MM.1S (cell line): Measurements from ENCODE around the gene TPTE.
"Not testable (repeated sequence)": the region's sequence is repeated elsewhere in the genome, so short reads cannot be mapped to it uniquely, and the experiment has no call there.

Source experiments
- EZH2 ChIP-seq: fragments of 300-600 bp; sonication (generic); optimal IDR thresholded peaks from 2 replicates; pipeline ENCODE3; 2017; ENCODE audit warnings: low read depth, mild to moderate bottlenecking, antibody characterized with exemption, low read length, mixed read lengths
- TF ChIP-seq, protein P1 (sequence below): fragments of 300-600 bp; sonication (generic); IDR thresholded peaks from 2 replicates; pipeline ENCODE4 v1.5.1; 2016; ENCODE audit warnings: antibody characterized with exemption, low read length, mixed read lengths

DNA sequence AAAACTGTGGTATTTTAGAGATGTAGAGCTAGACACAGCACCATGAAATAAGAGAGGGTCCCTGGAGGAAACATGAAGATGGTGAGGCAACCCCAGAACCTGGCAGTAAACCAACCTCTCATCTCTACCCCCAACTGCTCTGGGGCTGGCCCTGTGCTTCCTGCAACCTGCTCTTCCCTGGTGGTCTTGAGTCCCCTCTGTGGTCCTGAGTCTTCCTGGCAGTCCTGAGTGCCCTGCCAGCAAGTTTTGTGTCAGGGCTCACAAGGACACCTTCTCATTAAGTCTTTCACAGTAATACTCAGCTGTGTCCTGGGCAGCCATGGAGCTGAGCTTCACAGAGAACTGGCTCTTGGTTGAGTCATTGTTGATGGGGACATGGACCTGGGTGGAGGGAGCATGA is 118.4 kb downstream of the TPTE start:
- TF ChIP-seq EZH2 = not testable (repeated sequence)
- TF ChIP-seq, protein P1, sequence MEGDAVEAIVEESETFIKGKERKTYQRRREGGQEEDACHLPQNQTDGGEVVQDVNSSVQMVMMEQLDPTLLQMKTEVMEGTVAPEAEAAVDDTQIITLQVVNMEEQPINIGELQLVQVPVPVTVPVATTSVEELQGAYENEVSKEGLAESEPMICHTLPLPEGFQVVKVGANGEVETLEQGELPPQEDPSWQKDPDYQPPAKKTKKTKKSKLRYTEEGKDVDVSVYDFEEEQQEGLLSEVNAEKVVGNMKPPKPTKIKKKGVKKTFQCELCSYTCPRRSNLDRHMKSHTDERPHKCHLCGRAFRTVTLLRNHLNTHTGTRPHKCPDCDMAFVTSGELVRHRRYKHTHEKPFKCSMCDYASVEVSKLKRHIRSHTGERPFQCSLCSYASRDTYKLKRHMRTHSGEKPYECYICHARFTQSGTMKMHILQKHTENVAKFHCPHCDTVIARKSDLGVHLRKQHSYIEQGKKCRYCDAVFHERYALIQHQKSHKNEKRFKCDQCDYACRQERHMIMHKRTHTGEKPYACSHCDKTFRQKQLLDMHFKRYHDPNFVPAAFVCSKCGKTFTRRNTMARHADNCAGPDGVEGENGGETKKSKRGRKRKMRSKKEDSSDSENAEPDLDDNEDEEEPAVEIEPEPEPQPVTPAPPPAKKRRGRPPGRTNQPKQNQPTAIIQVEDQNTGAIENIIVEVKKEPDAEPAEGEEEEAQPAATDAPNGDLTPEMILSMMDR = not testable (repeated sequence)
